GM12801 (cell line): ENCODE results near the gene THRA.

Source experiments
- TF ChIP-seq, protein P1 (sequence below): IDR thresholded peaks from one replicate; pipeline ENCODE4 v1.5.1; 2011; ENCODE audit warnings: control low read depth; ENCODE audit not compliant: insufficient read length; ENCODE audit errors: extremely low read depth

THRA gene

DNA sequence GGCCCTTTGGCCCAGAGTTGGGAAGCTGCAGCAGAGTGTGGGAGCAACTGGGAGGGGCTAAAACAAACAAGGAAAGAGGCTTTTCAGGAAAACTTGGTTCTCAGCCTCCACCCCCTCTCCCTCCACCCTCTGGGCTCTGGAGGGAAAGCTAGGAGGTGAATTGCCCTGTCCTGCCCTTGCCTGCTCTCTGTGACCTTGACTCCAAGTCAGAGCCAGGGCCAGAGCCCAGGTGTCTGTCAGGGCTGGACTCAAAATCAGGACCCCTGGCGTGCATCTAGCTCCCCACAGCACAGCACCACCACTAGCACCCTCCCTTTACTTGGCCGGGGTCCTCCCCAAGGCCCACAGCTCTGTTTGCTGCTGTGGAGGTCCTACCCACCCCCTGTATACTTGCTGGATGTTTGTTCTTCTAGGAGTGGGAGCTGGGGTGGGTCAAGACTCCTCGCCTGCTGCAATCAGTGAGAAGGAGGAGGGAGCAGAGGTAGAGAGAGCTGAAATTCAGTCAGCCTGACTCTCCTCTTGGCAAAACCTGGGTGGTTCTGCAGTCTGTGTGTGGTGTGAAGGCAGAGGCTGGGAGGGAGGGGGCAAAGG is 40.4 kb downstream of the THRA start:
- TF ChIP-seq, protein P1, sequence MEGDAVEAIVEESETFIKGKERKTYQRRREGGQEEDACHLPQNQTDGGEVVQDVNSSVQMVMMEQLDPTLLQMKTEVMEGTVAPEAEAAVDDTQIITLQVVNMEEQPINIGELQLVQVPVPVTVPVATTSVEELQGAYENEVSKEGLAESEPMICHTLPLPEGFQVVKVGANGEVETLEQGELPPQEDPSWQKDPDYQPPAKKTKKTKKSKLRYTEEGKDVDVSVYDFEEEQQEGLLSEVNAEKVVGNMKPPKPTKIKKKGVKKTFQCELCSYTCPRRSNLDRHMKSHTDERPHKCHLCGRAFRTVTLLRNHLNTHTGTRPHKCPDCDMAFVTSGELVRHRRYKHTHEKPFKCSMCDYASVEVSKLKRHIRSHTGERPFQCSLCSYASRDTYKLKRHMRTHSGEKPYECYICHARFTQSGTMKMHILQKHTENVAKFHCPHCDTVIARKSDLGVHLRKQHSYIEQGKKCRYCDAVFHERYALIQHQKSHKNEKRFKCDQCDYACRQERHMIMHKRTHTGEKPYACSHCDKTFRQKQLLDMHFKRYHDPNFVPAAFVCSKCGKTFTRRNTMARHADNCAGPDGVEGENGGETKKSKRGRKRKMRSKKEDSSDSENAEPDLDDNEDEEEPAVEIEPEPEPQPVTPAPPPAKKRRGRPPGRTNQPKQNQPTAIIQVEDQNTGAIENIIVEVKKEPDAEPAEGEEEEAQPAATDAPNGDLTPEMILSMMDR, result no peak

GRCh38 chr17:40103688-40104087 is 40.9 kb downstream of the THRA start:
- TF ChIP-seq, protein P1, result no peak

- TF ChIP-seq, protein P1, result no peak
Observed at GRCh38 chr17:40104594-40105486, 42.1 kb downstream of the THRA start.

- TF ChIP-seq, protein P1, result no peak
Observed at GRCh38 chr17:40105861-40106759, 43.3 kb downstream of the THRA start.

DNA sequence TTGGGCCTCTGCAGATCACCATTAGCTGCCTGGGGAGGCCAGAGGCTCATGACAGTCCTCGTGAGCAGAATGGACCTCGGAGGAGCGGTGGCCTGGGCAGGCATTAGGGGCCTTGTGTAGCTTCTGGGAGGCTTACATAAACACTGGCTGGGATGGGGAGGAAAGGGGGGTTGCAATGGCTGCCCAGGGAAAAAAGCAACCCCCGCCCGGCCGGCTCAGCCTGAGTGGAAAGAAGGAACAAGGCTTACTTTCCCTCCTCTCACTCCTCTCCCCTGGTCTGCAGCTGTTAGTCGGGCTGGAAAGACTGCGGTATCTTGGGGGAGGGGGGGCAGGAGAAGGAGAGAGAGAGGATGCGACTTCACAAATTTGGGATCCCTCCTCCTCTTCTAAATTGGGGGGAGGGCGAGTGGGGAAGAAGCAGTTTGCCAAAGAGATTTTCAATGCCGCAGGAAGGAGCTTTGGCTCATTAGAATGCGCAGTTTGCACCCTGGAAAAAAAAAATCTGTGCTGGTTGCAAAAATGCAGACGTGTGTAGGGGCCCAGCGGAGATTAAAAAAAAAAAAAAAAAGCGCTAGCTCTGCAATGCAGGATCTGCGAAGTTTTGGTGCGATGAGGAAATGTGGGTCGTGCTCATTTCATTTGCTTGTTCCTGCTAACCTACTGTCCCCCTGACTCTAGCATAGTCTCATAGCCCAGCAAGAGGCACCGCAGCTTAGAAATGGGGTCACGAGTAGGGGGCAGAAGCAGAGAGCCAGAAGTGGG is 44.2 kb downstream of the THRA start:
- TF ChIP-seq, protein P1, result no peak

- TF ChIP-seq, protein P1, result no peak
Observed at GRCh38 chr17:40107522-40108174, 44.9 kb downstream of the THRA start.
